AG04450 (cell line): ENCODE results near the gene DCLK1. TPM values are rescaled to one million over a fixed set of nuclear protein-coding genes. Genes with fewer than 3 reads are reported as not detected.

Experiments used
- CTCF ChIA-PET: fragments of 300-600, 350-600 bp; formaldehyde crosslinking; extraction: SDS; loops from one replicate; lab custom pipeline; 2022; ENCODE audit warnings: antibody characterized with exemption, inconsistent platforms; lab: Charles Lee
- POLR2A ChIA-PET: fragments of 350-600 bp; formaldehyde crosslinking; extraction: SDS; loops from one replicate; lab custom pipeline; 2021; ENCODE audit warnings: antibody characterized with exemption, inconsistent platforms; lab: Yijun Ruan, JAX
- DNase-seq: peaks from one replicate; pipeline ENCODE4 v3.0.0-alpha.2; 2011; ENCODE audit warnings: low read depth, low spot score
- H3K27ac ChIP-seq: one replicate; pipeline ENCODE4 v1.5.1; 2012; ENCODE audit warnings: low read depth, low read length, control low read depth
- H3K27me3 ChIP-seq: one replicate; pipeline ENCODE4 v1.6.0; 2012; ENCODE audit warnings: low read length; ENCODE audit not compliant: control insufficient read depth, insufficient read depth
- H3K4me3 ChIP-seq: 2 replicates; pipeline ENCODE4 v1.5.1; 2011; ENCODE audit warnings: mild to moderate bottlenecking, low read depth, low read length, control low read depth
- H3K9me3 ChIP-seq: 2 replicates; pipeline ENCODE4 v1.5.1; 2012; ENCODE audit warnings: low read length; ENCODE audit not compliant: control insufficient read depth, insufficient read depth
- CTCF ChIP-seq: IDR thresholded peaks from 2 replicates; pipeline ENCODE4 v1.5.1; 2011; ENCODE audit warnings: low read depth, low read length, control low read depth, inconsistent platforms
- polyA plus RNA-seq: library from polyadenylated mRNA; depleted of rRNA; stranded (reverse); fragments of >200 nt; gene quantifications from 2 replicates; pipeline ENCODE4 v1.2.3, GENCODE V29; 2011

Gene DCLK1
- polyA plus RNA-seq, 1 experiment = not detected

GRCh38 chr13:35914662-35915061 is 216.5 kb downstream of the DCLK1 start:
- ChIA-PET CTCF (no interaction called here), POLR2A (no interaction called here)
- Histone ChIP-seq H3K9me3 (no peaks in the 10 kb centered on the region), H3K4me3 (no peak overlapping the region), H3K27me3 (no peaks in the 10 kb centered on the region), H3K27ac (no peak overlapping the region)
- TF ChIP-seq CTCF = no peak
- no peak for DNase-seq

DNA sequence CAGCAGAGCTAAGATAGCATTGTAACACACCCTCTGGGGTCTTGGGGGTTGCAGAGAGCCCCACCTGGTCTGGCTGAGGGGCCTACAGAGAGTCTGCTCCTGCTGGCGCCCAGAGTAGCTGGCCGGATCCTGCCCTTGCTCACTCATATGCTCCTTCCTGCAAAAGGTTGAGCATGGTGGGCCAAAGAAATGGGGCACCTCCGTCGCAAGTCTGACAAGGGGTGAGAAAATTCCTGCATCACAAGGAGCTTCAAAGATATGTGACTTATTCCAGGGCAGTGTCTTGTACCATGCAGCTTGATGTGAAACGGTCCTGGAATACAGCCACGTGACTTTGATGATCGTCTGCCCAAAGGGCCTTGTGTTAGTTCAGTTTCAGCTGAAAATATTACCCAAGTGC is 218.3 kb downstream of the DCLK1 start:
- Histone ChIP-seq H3K27me3 (no peaks in the 10 kb centered on the region), H3K27ac (no peak overlapping the region), H3K9me3 (no peaks in the 10 kb centered on the region), H3K4me3 (no peak overlapping the region)
- ChIA-PET CTCF (no interaction called here), POLR2A (no interaction called here)
- TF ChIP-seq CTCF = no peak
- DNase-seq = no peak

- DNase-seq = no peak
- ChIA-PET CTCF (interaction anchor here (0.6 to 1.0 kb wide), 2 partner anchors 9 to 91 kb away, joined by 3 read pairs; no protein-coding TSS in a partner anchor), POLR2A (no interaction called here)
Observed at GRCh38 chr13:35909837-35910540, 221.2 kb downstream of the DCLK1 start.

DNA sequence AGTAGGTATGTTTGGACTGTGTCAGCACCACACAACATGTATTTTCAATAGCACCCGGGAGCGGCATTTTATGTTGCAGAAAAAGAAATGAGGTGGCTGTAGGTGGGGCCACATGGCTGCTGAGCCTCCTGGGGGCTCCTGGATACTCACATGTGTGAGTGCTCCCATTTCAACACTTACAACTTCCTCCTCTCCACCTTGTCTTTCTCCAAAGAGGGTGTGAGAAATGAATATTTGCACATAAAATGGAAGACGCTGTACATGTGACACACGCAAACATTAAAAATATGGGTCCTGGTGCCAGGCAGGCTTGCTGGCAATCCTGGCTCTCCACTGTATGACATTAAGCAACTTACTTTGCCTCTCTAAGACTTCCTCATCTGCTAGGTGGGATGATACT is 222.1 kb downstream of the DCLK1 start:
- ChIA-PET CTCF (interaction anchor here (0.6 kb wide), 1 partner anchor 10 kb away, joined by 3 read pairs; no protein-coding TSS in a partner anchor), POLR2A (no interaction called here)
- no peak for TF ChIP-seq CTCF
- no peak overlapping the region for H3K27ac ChIP-seq
- H3K4me3 ChIP-seq = no peak overlapping the region
- no peaks in the 10 kb centered on the region for H3K27me3 ChIP-seq
- no peaks in the 10 kb centered on the region for H3K9me3 ChIP-seq
- no peak for DNase-seq

More at GRCh38 chr13:35909837-35910540, 221.2 kb downstream of the DCLK1 start:
- H3K9me3 ChIP-seq = no peaks in the 10 kb centered on the region
- no peak overlapping the region for H3K4me3 ChIP-seq
- H3K27me3 ChIP-seq = no peaks in the 10 kb centered on the region
- no peak overlapping the region for H3K27ac ChIP-seq
- TF ChIP-seq CTCF = no peak

DNA sequence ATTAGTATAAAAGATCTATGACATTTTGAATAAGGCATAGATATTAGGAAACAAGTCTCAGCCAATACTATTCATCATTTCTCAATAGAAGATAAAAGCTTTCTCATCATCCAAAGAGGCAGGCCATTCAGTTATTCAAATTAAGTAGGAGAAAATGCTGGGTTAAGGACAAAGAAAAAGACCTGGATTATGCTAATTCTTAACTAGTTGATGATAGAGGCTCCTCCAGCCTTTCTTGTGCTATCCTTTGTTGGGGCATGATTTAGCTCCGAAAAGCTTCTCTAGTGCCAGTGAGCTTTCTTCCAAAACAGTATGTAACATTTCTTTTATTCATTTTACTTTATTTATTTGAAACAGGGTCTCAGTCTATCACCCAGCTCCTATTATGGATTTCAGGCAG is 223.0 kb downstream of the DCLK1 start:
- H3K9me3 ChIP-seq = no peaks in the 10 kb centered on the region
- no peak for DNase-seq
- ChIA-PET CTCF (no interaction called here), POLR2A (no interaction called here)
- no peak for TF ChIP-seq CTCF
- no peak overlapping the region for H3K4me3 ChIP-seq
- H3K27me3 ChIP-seq = no peaks in the 10 kb centered on the region
- no peak overlapping the region for H3K27ac ChIP-seq
